ENCODE data around the gene CCNQ.

- no peak for TF ChIP-seq CTCF (conservative IDR thresholded peaks at IDR 0.05)
- TF ChIP-seq ZFX (IDR thresholded peaks at IDR 0.05): no peak
These were observed 7.7 kb downstream of the CCNQ start for GRCh38 chrX:153590961-153591956.
